ENCODE measurements around the gene ZDHHC8.

The ZDHHC8 gene

GRCh38 chr22:20172141-20172613 is 40.6 kb downstream of the ZDHHC8 start:
- H3K27me3 ChIP-seq (ENCODE audit: insufficient read depth, low read length), result 0 out of 2 replicates have a peak, but pooled peaks cover 11% of the 10 kb centered on the region
- no peaks in the 10 kb centered on the region for H3K9me3 ChIP-seq (ENCODE audit: low read length)
- no peaks in the 10 kb centered on the region for H3K36me3 ChIP-seq (ENCODE audit: insufficient read depth, low read length)
- no peak overlapping the region for H3K4me2 ChIP-seq (ENCODE audit: low read length)
- H3F3A ChIP-seq (ENCODE audit: insufficient read depth, low read length), result no peaks in the 10 kb centered on the region
- no peak overlapping the region for H3K4me3 ChIP-seq (ENCODE audit: low read depth, low read length, poor library complexity, severe bottlenecking)
- no peak overlapping the region for H2AFZ ChIP-seq (ENCODE audit: low read length)
- no peaks in the 10 kb centered on the region for H3K4me1 ChIP-seq (ENCODE audit: insufficient read depth, low read length, severe bottlenecking)
- H3K27ac ChIP-seq (ENCODE audit: low read depth, low read length, poor library complexity, severe bottlenecking), result no peak overlapping the region
- TF ChIP-seq CTCF (IDR thresholded peaks at IDR 0.05; ENCODE audit: low read length) (no peak), EZH2 (IDR thresholded peaks at IDR 0.05; ENCODE audit: borderline replicate concordance, low read length) (no peak)
- H3K9me2 ChIP-seq (ENCODE audit: low read depth, low read length), result no peaks in the 10 kb centered on the region
- H3K79me2 ChIP-seq (ENCODE audit: insufficient read depth, low read length), result no peaks in the 10 kb centered on the region
- H3K9ac ChIP-seq (ENCODE audit: low read length), result no peak overlapping the region
- no peaks in the 10 kb centered on the region for H4K20me1 ChIP-seq (ENCODE audit: insufficient read depth, low read length)

GRCh38 chr22:20173246-20173645 is 41.6 kb downstream of the ZDHHC8 start:
- Histone ChIP-seq H3K4me3 (ENCODE audit: low read depth, low read length, poor library complexity, severe bottlenecking) (no peak overlapping the region), H3K36me3 (ENCODE audit: insufficient read depth, low read length) (no peaks in the 10 kb centered on the region), H3K9ac (ENCODE audit: low read length) (no peak overlapping the region), H3F3A (ENCODE audit: insufficient read depth, low read length) (no peaks in the 10 kb centered on the region), H3K9me2 (ENCODE audit: low read depth, low read length) (no peaks in the 10 kb centered on the region), H3K4me2 (ENCODE audit: low read length) (no peak overlapping the region), H2AFZ (ENCODE audit: low read length) (no peak overlapping the region), H3K27me3 (ENCODE audit: insufficient read depth, low read length) (0 out of 2 replicates have a peak, but pooled peaks cover 11% of the 10 kb centered on the region), H3K4me1 (ENCODE audit: insufficient read depth, low read length, severe bottlenecking) (no peaks in the 10 kb centered on the region), H4K20me1 (ENCODE audit: insufficient read depth, low read length) (no peaks in the 10 kb centered on the region), H3K27ac (ENCODE audit: low read depth, low read length, poor library complexity, severe bottlenecking) (no peak overlapping the region), H3K9me3 (ENCODE audit: low read length) (no peaks in the 10 kb centered on the region), H3K79me2 (ENCODE audit: insufficient read depth, low read length) (no peaks in the 10 kb centered on the region)
- no peak for TF ChIP-seq EZH2 (IDR thresholded peaks at IDR 0.05; ENCODE audit: borderline replicate concordance, low read length)

GRCh38 chr22:20173772-20174171 is 42.2 kb downstream of the ZDHHC8 start:
- Histone ChIP-seq H3F3A (ENCODE audit: insufficient read depth, low read length) (no peaks in the 10 kb centered on the region), H3K4me2 (ENCODE audit: low read length) (no peak overlapping the region), H3K4me3 (ENCODE audit: low read depth, low read length, poor library complexity, severe bottlenecking) (no peak overlapping the region), H3K4me1 (ENCODE audit: insufficient read depth, low read length, severe bottlenecking) (no peaks in the 10 kb centered on the region), H3K9me3 (ENCODE audit: low read length) (no peaks in the 10 kb centered on the region), H2AFZ (ENCODE audit: low read length) (no peak overlapping the region), H4K20me1 (ENCODE audit: insufficient read depth, low read length) (no peaks in the 10 kb centered on the region), H3K27ac (ENCODE audit: low read depth, low read length, poor library complexity, severe bottlenecking) (no peak overlapping the region), H3K36me3 (ENCODE audit: insufficient read depth, low read length) (no peaks in the 10 kb centered on the region), H3K79me2 (ENCODE audit: insufficient read depth, low read length) (no peaks in the 10 kb centered on the region), H3K9ac (ENCODE audit: low read length) (no peak overlapping the region), H3K9me2 (ENCODE audit: low read depth, low read length) (no peaks in the 10 kb centered on the region), H3K27me3 (ENCODE audit: insufficient read depth, low read length) (0 out of 2 replicates have a peak, but pooled peaks cover 11% of the 10 kb centered on the region)
- no peak for TF ChIP-seq EZH2 (IDR thresholded peaks at IDR 0.05; ENCODE audit: borderline replicate concordance, low read length)
- no peak for TF ChIP-seq CTCF (IDR thresholded peaks at IDR 0.05; ENCODE audit: low read length)
